Activated T-helper 1 cell treated with Interleukin-2 at 50 U/mL for 16 hours (primary cell): ENCODE measurements around the gene LAMP5.

Experiments used
- DNase-seq: peaks from one replicate; pipeline ENCODE4 v3.0.0-alpha.2; 2020; ENCODE audit warnings: low read depth

The LAMP5 gene, protein sequence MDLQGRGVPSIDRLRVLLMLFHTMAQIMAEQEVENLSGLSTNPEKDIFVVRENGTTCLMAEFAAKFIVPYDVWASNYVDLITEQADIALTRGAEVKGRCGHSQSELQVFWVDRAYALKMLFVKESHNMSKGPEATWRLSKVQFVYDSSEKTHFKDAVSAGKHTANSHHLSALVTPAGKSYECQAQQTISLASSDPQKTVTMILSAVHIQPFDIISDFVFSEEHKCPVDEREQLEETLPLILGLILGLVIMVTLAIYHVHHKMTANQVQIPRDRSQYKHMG

DNA sequence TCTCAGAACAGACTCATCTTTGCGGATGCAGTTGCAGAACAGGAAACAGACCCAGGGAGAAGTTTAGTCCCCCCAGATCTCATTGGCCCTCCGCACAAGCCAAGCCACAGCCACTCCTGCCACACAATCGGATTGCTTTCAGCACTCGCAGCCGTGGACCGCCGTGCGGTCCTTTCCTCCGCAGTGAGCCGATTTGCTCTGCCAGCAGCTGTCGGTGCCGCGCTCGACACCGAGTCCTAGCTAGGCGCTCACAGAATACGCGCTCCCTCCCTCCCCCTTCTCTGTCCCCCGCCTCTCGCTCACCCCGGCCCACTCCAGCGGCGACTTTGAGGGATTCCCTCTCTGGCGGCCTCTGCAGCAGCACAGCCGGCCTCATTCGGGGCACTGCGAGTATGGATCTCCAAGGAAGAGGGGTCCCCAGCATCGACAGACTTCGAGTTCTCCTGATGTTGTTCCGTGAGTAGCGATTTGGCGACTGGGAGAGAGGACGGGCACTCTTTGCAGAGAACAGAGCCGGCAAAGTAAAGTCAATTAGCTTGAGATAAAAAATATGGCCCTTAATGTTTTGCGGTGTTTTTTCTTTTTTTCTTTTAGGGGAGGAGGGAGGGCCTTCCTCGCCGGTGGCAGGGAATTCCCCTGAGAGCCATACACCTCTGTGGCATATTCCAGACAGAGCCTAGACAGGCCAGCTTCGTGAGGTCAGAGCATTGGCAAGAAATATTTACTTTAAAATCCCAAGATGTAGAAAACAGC, at the start of gene LAMP5:
LAMP5 (plus strand) TSS at position 130 of the 753 bp plus-strand sequence; CDS start at position 393, 263 bp downstream.
- DNase-seq = no peak

DNA sequence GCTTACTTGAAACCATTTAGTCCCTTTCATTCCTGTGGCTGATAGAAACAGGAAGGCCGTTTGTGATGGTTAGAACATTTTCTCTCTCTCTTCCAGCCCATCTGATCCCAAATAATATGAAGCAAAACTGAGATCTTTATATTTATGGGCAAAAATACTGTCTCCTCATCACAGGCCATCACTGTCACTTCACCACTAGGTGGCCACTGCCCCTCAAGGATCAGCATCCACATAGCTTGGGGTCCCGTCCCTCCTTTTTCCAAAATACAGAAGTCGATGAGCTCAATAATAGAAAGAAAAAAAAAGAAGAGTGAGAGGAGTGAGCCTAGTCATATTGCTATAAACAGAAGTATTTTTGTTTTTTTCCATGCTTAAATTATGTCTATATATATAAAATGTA, 46.4 kb upstream of the LAMP5 start:
- no peak for DNase-seq

DNA sequence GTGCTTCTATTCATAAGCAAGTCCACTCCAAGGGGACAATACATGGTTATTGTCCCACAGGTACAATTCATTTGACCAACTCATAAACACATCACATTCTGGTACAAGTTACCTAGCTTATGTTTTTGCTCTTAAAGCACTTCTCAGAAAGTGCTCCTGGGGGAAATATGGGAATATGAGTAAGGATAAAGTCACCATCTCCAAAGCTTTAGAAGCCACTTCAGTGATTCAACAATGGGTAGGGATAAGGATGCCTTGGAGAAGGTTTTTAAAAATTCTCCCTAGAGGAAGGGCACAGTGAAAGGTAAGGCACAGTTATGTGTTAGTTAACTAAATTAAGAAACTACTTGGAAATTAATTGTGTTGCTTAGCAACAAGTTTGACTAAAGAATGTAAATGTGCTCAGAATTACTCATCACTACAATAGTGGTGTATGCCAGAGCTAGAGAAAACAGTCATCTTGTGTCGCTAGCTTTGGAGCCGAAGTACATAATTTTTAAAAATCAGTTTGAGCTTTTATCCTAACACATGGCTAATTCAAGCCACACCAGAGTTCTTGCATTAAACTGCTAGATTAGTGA, 39.5 kb upstream of the LAMP5 start:
- no peak for DNase-seq

DNA sequence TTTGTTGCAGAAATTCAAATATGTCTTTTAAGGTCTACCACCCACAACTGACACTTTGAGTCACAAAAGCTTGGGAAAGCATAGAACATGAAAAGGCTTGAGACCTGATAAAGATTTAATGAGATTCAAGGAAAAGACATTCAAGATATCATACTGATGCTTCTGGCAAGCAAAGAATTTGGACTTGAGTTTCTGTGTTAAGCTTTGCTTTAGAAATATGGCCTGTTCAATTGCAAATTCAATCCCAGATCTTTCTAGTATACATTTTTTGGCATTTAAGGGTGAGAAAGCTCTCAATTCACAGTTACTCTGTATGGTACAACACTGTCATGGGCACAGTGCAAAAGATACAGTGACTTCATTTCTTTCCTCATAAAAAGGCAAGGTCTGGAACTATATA, 38.9 kb upstream of the LAMP5 start:
- DNase-seq = no peak

DNA sequence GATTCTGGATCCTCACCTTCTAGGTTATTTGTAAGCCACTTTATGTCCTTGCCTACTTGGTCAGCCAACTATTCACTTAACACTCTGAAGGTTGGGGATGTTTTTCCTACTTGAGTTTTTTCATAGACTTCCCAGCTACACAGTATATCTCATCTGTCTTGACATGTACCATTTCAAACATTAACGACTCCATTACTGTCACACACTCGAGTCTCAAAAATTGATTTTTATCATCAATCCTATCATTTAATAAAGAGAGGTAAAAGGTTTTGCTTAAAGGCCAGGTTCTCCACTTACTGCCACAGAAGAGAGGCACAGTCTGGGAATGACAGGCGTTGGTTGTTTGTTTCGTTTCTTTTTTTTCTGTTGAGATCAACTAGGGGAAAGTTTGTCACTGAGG, 38.2 kb upstream of the LAMP5 start:
- no peak for DNase-seq

DNA sequence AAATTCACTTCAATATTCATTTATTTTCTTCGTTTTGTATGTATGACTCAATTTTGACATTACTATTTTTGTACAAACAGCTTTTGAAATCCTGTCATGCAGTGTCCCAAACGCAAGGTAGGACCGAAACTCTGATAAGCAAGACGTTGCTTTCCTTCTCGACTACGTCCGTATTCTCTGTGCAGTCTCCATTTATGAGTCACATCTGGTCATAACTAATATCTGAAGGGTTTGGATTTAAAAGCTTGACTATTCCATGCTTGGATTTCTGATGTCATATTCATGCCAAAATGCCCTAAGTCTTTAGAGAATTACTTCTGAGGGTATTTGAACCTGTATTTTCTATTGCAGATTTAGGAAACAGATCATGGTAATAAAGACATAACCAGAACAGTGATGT, 37.8 kb upstream of the LAMP5 start:
- DNase-seq = no peak

DNA sequence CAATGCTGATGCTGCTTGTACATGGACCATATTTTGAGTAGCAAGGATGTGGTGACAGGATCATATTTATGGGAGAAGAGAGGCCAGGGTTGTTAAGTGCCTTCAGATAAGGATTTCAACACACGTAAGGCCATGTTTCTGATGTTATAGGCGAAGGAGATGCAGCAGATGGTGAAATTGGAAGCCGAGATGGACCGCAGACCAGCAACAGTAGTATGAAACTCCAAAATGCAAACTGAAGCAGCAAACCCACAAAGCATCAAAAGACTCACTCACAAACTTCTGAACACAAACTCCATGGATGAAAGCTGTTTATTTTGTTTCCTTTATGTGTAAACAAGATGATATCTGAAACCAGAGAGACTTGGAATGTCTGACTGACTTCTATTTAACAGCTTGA, 35.6 kb upstream of the LAMP5 start:
- no peak for DNase-seq

DNA sequence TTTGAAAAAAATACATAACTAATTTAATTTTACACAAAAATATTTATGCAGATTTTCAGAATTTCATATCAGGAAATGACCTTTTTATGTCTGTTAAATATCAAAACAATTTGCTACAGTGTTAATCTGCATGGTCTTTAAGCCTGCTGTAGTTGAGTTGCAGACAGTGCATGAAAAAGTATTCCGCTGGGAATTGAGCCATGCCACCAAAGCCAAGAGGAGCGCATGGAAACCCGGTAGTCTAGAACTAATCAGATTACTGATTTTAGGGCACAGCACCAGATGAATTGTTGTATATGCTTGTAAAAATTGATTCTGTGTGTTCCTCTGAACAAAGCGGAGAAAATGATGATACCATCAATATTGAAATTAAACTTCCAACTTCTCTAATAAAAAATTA, 34.3 kb upstream of the LAMP5 start:
- no peak for DNase-seq

DNA sequence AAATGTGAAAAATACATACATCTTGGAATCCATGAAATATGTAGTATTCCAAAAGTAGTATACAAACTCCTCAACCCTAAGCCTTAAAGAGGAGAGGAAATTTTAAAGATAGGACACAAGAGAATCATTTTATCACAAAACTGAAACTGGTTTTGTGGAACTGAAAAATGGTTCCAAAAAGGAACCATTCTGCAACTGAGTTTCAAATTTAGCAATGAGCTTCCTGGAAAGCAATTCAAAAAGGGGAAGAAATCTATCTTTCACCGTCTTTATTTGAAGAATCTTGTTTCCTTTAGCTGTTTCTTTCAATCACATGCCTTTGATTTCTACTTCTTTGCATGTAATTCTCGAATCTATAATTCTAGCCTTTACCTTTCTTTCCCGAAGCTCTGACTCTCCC, 32.2 kb upstream of the LAMP5 start:
- no peak for DNase-seq

DNA sequence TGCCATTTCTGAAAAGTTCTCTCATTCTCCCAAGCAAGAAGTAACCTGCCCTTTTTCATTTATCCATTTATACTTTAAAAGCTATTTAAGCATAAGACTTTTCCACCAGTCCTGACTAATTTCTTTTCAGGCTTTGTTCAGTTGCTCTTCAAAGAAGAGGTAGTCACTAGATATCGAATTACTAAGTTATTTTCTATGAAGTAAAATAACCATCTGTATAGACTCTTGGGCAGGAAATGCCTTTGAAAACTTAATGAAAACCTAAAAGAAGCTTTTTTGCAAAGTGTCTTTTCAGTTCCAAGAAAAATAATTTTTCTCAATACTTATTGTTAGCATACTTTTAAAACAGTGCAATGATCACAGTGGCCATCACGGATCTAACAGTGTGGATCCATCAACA, 31.3 kb upstream of the LAMP5 start:
- no peak for DNase-seq

DNA sequence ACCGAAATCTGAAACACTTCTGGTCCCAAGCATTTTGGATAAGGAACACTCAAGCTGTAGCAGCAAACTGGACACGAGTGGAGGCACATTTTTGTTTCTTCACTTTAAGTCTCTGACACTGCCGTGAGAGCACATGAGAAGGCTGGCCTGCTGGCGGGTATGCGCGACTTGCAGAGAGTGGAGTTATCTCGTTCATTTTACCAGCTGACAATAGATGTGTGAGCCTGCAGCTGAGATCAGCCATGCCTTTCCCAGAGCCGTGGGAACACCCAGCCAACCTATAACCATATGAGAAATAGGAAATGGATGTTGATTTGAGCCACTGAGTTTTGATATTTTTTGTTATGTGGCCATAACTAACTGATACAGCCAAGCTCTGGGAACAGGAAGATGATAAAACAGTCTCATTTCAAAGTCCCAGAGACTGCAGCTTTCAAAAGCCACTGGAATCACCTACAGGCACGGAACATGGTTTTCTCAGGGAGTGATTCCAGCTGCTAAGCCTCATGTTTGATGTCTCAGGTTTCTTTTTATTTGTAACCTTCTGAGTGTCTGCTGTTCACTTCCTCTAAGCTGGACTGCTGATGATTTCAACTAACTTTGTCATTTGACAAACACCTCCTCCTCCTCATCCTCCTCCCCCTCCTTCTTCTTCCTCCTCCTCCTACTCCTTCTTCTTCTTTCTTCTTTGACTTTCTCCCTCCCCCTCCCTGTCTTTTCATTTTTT, 28.6 kb upstream of the LAMP5 start:
- DNase-seq = no peak

DNA sequence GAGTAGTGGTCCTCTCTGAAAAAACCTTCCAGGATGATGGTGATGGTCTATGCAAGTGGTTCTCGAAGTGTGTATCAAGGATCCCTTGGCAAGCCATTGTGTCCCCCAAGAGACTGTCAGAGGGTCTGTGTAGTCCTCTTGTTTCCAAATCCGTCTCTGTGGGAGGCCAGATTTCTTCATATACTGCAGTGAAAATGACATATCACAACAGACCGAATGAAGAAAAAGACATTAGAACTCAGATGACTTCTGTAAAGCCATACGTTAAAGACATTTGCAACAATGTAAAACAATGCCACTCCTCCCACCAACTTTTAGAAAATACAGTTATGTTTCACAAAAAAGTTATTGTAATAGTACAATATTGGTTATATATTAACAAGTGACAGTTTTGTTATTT, 27.2 kb upstream of the LAMP5 start:
- DNase-seq = no peak

DNA sequence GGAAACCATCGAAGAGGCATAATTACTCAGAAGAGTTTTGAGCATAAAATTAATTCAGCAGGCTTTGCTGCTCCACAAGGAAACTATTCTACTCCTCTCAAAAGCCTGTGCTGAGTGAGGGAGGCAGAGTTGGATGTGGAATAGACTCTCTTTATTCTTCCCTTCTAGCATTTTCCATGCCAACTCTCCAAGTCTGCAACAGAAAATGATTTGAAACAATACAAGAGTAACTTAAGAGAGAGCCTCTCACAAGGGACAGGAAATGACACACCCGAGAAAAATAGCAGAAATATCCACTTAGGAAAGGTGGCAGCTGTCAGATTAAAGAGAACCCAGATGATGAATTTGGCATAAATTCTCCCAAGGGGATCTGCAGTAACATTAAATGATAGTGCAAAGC, 26.3 kb upstream of the LAMP5 start:
- DNase-seq = no peak

DNA sequence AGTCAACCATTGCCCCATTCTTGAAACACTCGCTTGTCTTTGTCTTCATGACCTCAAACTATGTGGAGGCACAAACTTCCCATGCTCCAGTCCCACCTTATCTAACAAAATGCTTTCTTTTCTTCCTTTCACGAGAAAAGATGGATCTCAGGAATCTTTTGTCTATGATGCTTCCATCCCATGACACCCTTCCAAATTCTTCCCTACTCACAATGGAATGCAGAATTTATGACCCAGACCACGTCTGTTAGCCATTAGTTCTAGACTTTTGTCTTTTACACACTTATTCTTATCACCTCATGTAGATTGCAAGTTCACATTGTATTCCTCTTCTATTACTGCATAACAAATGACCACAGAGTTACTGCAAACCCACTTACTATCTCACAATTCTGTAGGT, 24.2 kb upstream of the LAMP5 start:
- no peak for DNase-seq

DNA sequence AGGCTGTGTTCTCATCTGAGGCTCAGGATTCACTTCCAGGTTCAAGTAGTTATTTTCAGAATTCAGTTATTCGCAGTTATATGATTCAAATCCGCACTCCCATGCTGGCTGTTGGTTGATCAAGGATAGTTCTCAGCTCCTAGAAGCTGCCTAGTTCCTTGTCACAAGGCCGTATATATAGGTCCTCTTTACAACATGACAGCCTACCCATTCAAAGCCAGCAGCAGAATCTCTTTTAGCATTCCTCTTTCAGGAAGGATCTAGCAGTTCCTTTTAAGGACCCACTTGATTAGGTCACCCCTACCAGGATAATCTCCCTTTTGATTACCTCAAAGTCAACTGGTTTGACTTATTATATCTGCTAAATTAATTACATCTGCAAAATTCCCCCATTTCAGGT, 23.8 kb upstream of the LAMP5 start:
- no peak for DNase-seq

DNA sequence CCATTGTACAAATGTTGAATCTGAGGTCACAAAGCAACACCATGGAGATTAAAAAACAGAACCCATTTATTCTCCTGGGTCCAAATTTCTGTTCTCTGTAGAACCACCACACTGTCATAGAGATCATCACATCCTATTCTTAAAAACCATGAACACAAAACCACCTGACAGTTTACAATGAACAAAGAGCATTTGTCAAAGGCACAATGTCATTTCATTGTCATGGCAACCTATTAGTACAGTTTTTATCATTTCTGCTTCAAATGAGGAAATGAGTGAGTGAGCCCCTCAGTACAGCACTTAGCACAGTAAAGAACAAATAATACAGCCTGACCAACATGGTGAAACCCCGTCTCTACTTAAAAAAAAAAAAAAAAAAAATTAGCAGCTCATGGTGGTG, 23.1 kb upstream of the LAMP5 start:
- no peak for DNase-seq

DNA sequence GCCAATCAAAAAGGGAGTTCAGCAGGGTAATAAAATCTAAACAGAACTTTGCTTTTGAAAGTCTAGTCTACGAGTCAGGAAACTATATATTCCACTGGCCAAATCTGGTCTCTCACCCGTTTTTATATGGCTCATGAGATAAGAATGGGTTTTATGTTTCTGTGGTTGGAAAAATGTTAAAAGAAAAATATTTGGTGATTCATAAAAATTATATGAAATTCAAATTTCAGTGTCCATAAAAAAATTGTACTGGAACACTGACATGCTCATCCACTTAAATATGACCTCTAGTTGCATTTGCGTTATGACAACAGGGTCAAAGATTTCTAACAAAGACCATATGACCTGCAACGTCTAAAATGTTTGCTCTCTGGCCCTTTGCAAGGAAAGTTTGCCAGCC, 22.3 kb upstream of the LAMP5 start:
- no peak for DNase-seq

DNA sequence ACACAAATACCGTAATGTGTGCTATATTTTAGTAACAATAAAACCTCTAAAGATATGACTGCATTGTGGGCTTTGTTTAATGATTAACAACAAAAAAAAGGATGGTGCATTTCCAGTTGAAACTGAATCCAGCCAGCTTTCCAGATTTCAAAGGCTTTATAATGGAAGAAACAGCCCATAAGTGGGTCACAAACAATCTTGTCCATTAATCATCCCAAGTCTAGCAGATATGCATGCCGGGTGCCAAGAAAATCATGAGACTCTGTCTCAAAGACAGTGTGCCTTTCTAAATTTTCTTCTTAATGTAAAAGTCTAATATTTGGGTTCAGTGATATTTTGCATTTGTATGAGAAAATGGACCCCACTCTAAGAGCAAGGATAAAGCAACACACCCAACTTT, 20.6 kb upstream of the LAMP5 start:
- no peak for DNase-seq

DNA sequence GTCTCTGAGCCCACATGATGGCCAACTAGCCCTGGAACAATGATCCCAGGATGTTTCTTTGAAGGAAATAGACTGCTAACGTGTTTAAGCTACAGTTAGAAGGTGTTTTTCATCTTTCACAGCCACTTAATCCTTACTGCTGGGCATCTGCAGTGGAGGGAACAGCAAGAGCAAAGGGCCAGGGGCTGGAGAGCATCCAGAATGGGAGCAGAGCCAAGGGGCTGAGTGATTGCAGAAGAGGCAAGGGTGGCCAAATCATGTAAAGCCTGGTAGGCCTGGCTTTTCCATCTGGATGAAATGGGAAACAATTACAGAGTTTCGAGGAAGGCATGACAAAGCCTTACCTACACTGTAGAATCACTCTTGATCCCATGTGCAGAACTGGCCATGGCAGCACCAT, 18.7 kb upstream of the LAMP5 start:
- DNase-seq = no peak

DNA sequence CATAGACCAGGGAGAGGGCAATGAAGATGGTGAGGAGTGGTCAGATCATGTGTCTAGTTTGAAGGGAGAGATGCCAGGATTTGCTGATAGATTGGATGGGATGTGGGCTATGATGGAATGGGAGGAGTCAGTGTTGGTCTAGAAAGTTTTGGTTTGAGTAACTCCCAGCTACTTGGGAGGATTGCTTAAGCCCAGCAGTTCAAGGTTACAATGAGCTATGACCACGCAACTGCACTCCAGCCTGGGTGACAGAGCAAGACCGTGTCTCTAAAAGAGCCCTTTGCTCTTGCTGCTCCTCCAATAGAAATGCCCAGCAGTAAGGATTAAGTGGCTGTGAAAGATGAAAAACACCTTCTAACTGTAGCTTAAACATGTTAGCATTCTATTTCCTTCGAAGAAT, 18.2 kb upstream of the LAMP5 start:
- no peak for DNase-seq

DNA sequence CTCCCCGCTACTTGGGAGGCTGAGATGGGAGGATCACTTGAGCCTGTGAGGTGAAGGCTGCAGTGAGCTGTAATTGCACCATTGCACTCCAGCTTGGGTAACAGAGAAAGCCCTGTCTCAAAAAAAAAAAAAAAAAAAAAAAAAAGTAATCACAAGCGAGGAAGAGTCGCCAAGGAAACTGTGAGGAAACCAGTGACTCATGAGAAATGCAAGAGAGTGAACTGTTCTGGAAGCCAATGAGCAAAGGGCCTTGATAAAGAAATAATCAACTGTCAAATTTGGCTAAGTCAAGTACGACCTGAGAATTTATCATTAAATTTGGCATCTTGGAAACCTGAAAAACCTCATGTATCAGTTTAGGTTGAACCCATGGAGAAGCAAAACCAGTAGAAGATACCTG, 16.1 kb upstream of the LAMP5 start:
- DNase-seq = no peak

DNA sequence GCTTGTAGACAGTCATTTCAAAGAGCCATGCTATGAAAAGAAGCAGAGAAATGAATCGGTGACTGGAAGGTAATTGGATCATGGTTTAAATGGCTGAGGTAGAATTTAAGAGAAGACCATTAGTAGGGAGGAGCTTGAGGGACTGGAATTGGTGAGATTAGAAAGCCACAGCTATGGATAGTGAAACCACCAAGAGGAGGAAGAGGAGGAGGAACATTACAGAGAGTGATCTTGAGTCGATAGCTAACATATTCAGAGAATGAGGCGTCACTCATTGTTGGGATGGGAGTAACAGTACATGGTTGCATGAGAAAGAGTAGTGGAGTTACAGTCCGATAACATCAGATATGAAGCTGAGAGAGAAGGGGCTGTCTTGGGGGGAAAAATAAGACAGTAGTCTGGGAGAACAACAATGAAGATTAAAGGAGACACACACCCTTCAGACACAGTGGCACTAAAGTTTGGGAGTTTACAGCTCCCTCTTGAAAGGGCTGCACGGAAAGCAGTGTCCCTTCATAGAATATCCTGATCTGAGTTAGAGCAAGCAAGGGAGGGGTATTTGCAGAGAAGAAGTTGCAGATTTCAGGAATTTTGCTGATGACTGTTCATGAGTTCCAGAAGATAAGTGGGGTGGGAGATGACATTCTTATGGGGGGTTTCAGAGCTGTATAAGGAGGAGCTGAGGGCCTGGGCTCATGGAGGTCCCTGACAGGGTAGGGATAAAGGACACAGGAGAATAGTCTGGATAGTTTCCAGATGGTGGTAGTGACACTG, 15.1 kb upstream of the LAMP5 start:
- no peak for DNase-seq
